ENCODE measurements around the gene STAT3. TPM values are rescaled to one million over a fixed set of nuclear protein-coding genes. Genes with fewer than 3 reads are reported as not detected.

Gene STAT3
- total and polyA plus RNA-seq, 2 donors (not counting 3 experiments of a cell fraction or from before 2014, with no cell fraction given), result 59.1 to 124 TPM

DNA sequence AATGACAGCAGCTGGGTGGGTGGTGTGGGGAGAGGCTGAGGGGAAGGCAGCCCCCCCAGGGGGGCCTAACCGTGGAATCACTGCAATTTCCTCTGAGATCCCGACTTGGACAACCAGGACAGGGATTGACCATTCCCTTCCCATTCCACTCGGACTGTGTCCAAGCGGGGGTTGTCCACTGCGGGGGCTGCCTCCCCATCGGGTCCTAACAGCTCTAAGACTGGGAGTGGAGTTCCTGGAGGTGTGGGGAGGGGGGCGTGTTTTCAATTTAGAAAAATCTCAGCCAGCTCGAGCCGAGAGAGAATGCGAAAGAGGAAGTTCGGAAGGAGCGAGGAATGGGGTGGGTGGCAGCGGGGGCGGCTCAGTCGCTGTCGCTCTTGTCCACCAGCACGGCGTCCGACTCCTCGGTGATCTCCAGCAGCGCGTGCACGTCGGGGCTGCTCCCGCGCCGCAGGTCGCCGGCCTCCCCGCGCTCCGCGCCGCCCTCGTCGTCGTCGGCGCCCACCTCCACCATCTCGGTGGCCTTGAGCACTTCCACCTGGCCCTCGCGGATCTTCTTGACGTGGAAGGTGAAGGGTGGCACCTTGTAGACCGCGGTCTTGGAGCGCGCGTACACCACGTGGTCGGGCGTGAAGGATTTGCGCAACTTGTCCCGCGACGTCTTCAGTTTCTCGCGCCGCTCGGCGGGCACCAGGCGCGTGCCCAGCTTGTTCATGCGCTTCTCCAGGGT, 16.2 kb upstream of the STAT3 start:
- Histone ChIP-seq H4K20me1 (replicated peaks; ENCODE audit: control insufficient read depth, extremely low read depth, insufficient read depth, low read length) (no peaks in the 10 kb centered on the region), H3K27me3 (ENCODE audit: control insufficient read depth in 2 of 2, insufficient read depth in 2 of 2, low read length in 2 of 2) (no peaks in the 10 kb centered on the region), H3K36me3 (ENCODE audit: control insufficient read depth in 2 of 2, extremely low read depth in 1 of 2, insufficient read depth in 2 of 2, low read length in 2 of 2) (peaks cover 18 to 32% of the 10 kb centered on the region in 2 experiments), H3K9me1 (replicated peaks; ENCODE audit: control insufficient read depth, extremely low read depth, insufficient read depth, low read length) (no peaks in the 10 kb centered on the region), H3K9me3 (replicated peaks; ENCODE audit: control insufficient read depth, insufficient read depth, low read length) (no peaks in the 10 kb centered on the region), H3K4me3 (replicated peaks in 1 of 3; ENCODE audit: insufficient read depth in 1 of 3, low read depth in 1 of 3, low read length in 3 of 3) (no peak overlapping the region), H2AFZ (ENCODE audit: low read depth, low read length) (no peak overlapping the region), H3K4me2 (ENCODE audit: insufficient read depth, low read length) (no peak overlapping the region), H3K79me2 (ENCODE audit: control insufficient read depth, insufficient read depth, low read length) (peaks cover 71% of the 10 kb centered on the region), H3K9ac (replicated peaks; ENCODE audit: extremely low read depth, insufficient read depth, low read length) (no peak overlapping the region), H3K27ac (ENCODE audit: insufficient read depth, low read depth, low read length) (no peak overlapping the region), H3K4me1 (ENCODE audit: control insufficient read depth, extremely low read depth, insufficient read depth, low read length) (peaks cover 47% of the 10 kb centered on the region)
- TF ChIP-seq, protein P1, sequence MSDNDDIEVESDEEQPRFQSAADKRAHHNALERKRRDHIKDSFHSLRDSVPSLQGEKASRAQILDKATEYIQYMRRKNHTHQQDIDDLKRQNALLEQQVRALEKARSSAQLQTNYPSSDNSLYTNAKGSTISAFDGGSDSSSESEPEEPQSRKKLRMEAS (IDR thresholded peaks at IDR 0.05; ENCODE audit: insufficient read depth, insufficient read length), result no peak
- TF ChIP-seq POLR2A (IDR thresholded peaks at IDR 0.05; ENCODE audit: low read depth, low read length), result no peak
- no peak for TF ChIP-seq JUN (IDR thresholded peaks at IDR 0.05; ENCODE audit: borderline replicate concordance, insufficient read depth, insufficient read length, low read depth)
- TF ChIP-seq, protein P2, sequence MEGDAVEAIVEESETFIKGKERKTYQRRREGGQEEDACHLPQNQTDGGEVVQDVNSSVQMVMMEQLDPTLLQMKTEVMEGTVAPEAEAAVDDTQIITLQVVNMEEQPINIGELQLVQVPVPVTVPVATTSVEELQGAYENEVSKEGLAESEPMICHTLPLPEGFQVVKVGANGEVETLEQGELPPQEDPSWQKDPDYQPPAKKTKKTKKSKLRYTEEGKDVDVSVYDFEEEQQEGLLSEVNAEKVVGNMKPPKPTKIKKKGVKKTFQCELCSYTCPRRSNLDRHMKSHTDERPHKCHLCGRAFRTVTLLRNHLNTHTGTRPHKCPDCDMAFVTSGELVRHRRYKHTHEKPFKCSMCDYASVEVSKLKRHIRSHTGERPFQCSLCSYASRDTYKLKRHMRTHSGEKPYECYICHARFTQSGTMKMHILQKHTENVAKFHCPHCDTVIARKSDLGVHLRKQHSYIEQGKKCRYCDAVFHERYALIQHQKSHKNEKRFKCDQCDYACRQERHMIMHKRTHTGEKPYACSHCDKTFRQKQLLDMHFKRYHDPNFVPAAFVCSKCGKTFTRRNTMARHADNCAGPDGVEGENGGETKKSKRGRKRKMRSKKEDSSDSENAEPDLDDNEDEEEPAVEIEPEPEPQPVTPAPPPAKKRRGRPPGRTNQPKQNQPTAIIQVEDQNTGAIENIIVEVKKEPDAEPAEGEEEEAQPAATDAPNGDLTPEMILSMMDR (IDR thresholded peaks at IDR 0.05; ENCODE audit: extremely low read depth in 1 of 2, insufficient read depth in 1 of 2, low read depth in 1 of 2, low read length in 2 of 2), result no peak
- TF ChIP-seq POLR2AphosphoS5 (IDR thresholded peaks at IDR 0.05; ENCODE audit: insufficient read depth, low read depth, low read length), result no peak
- no peak for TF ChIP-seq GATA2 (IDR thresholded peaks at IDR 0.05; ENCODE audit: insufficient read depth, insufficient read length, low read depth, low read length)
- TF ChIP-seq MYC (IDR thresholded peaks at IDR 0.05; ENCODE audit: low read depth, low read length), result no peak
- TF ChIP-seq FOS (IDR thresholded peaks at IDR 0.05; ENCODE audit: borderline replicate concordance, insufficient read depth, low read length), result no peak
- no peak for TF ChIP-seq EZH2 (IDR thresholded peaks at IDR 0.05; ENCODE audit: borderline replicate concordance, low read depth, low read length, severe bottlenecking)
- POLR2A ChIA-PET, result interaction anchor here (0.6 kb wide), 1 partner anchor 17 kb away, joined by 5 read pairs; no protein-coding TSS in a partner anchor
- DNase-seq (ENCODE audit: low read depth, low spot score) (no peak), FAIRE-seq (no peak)
- dilution Hi-C loops (cut with MboI; ENCODE audit: extremely low pct_ligation_motif_present, low sequenced_read_pairs), result no loop called here
- BruUV-seq (replicated peaks), result no TSS peak
- intact Hi-C loops (cut with micrococcal nuclease), result loop anchor here (5.0 kb wide), 2 partner anchors 53 to 182 kb away; partner anchors contain the start of gene ATP6V0A1
- CTCF ChIA-PET, result interaction anchor here (0.6 to 9.1 kb wide), 4 partner anchors 16 to 123 kb away, joined by 3 to 59 read pairs (median 26); partner anchors contain the start of gene STAT3
